Endometrial microvascular endothelial cells (primary cell): ENCODE data around the gene TAS2R14. TPM values are rescaled to one million over a fixed set of nuclear protein-coding genes. Genes with fewer than 3 reads are reported as not detected.

Experiments
- in situ Hi-C: cut with HindIII; loops from 2 replicates; pipeline ENCODE4 v1.10.0; 2017; ENCODE audit warnings: low sequenced_read_pairs, low pct_unique_long_range_greater_than_20kb; ENCODE audit errors: inconsistent ontology term
- total RNA-seq: library from RNA; depleted of rRNA; stranded (reverse); fragments of >200 nt; gene quantifications from one replicate; pipeline ENCODE4 v1.2.3, GENCODE V29; 2015; ENCODE audit errors: inconsistent ontology term

Gene TAS2R14
- total RNA-seq, 1 donor from 2014 or later = 0.09 TPM

DNA sequence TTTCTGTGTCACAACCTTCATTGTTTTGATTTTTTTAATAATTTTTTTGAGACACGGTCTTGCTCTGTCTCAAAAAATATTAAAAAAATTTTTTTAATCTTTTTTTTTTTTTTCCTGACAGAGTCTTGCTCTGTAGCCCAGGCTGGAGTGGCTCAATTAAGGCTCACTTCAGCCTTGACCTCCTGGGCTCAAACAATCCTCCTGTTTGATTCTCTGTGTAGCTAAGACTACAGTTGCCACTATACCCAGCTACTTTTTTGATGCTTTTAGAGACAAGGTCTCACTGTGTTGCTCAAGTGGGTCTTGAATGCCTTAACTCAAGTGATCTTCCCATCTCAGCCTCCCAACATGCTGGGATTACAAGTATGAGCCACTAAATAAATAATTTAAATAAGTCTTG, 19.3 kb downstream of the TAS2R14 start:
- in situ Hi-C loops = no loop called here

DNA sequence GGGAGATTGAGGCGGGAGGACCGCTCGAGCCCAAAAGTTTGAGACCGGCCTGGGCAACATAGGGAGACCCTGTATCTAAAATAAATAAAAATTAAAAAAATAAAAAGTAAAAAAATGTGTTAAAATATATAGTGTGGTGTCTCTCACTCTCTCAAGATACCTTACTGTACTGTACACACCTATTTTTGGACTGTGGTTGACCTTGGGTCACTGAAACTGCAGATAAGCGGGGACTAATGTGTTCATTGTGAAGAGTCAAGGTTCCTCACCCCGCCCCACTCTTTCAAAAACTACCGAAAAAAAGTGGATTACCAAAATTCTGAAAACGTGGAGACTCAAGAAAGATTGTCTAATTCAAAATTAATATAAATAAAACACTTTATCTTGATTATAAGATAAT, 28.7 kb downstream of the TAS2R14 start:
- in situ Hi-C loops = no loop called here

GRCh38 chr12:10909462-10909861, 29.6 kb downstream of the TAS2R14 start, which contains the start of gene TAS2R13:
TAS2R13 (minus strand) TSS chr12:10909562; CDS start chr12:10909298, 264 bp downstream.
- in situ Hi-C loops = no loop called here

- in situ Hi-C loops = no loop called here
These were observed 34.4 kb downstream of the TAS2R14 start for GRCh38 chr12:10904686-10905085.

- in situ Hi-C loops = no loop called here
These were observed 37.6 kb downstream of the TAS2R14 start for GRCh38 chr12:10901427-10901826.

DNA sequence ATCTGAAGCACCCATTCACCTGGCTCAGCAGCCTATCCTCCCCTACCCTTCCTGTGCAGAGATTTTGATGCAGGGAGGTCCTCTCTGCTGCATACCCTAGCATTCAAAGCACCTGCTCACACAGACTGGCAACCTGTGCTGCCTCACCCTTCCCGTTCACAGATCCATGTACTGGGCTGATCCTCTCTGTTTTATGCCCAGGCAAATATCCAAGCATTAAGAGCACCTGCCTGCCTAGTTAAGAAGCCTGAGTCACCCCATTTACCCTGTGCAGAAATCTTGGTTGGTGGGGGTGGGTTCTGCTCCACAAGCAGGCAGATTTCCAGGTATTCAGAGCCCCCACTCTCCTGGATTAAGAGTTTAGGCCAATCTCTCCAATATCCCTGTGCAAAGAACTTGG, 38.1 kb downstream of the TAS2R14 start:
- in situ Hi-C loops = no loop called here

GRCh38 chr12:10900530-10900929, 38.5 kb downstream of the TAS2R14 start:
- in situ Hi-C loops = no loop called here

- in situ Hi-C loops = no loop called here
These were observed 42.2 kb downstream of the TAS2R14 start for GRCh38 chr12:10896854-10897253.

DNA sequence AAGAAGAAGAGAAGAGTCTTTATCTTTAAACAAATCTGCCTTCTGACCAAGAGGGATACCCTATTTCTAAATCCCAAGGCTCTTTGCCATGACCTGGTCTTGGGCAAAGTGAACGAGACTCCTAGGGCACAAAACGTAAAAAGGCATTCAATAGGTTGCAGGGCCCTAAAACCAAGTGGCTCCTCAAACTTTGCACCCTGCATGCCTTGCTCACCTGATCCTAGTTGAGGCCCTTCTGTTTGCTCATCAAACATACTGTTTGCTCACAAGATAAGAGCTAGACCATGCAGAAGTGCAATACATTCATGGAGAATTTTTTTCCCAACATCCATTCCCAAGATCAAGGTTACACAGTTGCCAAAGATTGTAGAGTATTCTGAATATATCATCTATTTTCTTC, 47.1 kb downstream of the TAS2R14 start:
- in situ Hi-C loops = no loop called here

GRCh38 chr12:10889226-10889625, 49.8 kb downstream of the TAS2R14 start:
- in situ Hi-C loops = no loop called here

Other genes with a start within 250 kb of the TAS2R14 start
- gene YBX3, start 215.9 kb downstream of the TAS2R14 start, total RNA-seq = 284 TPM
- not detected for gene TAS2R7, start 136.6 kb downstream of the TAS2R14 start, total RNA-seq
- gene TAS2R8, start 132.0 kb downstream of the TAS2R14 start, total RNA-seq = not detected
- not detected for gene TAS2R9, start 129.1 kb downstream of the TAS2R14 start, total RNA-seq
- not detected for gene TAS2R10, start 112.9 kb downstream of the TAS2R14 start, total RNA-seq
- not detected for gene PRR4, start 89.8 kb downstream of the TAS2R14 start, total RNA-seq
- 11.5 TPM for gene PRH1, start 55.0 kb downstream of the TAS2R14 start, total RNA-seq
- gene TAS2R13, start 29.7 kb downstream of the TAS2R14 start, total RNA-seq = 0.09 TPM
- gene PRH2, start 10.0 kb downstream of the TAS2R14 start, total RNA-seq = not detected
- 0.09 TPM for gene TAS2R50, start 47.6 kb upstream of the TAS2R14 start, total RNA-seq
- 0.65 TPM for gene TAS2R20, start 59.0 kb upstream of the TAS2R14 start, total RNA-seq
- gene TAS2R19, start 83.4 kb upstream of the TAS2R14 start, total RNA-seq = 0.19 TPM
- gene TAS2R31, start 92.1 kb upstream of the TAS2R14 start, total RNA-seq = not detected
- gene TAS2R46, start 123.0 kb upstream of the TAS2R14 start, total RNA-seq = 0.46 TPM
- not detected for gene TAS2R43, start 153.1 kb upstream of the TAS2R14 start, total RNA-seq
- gene TAS2R30, start 195.4 kb upstream of the TAS2R14 start, total RNA-seq = 0.56 TPM
- gene SMIM10L1, start 231.9 kb upstream of the TAS2R14 start, total RNA-seq = 6.3 TPM
- gene TAS2R42, start 247.7 kb upstream of the TAS2R14 start, total RNA-seq = not detected